AG08395 (cell line): ENCODE data around the gene ETDB.
"Not testable (repeated sequence)": the region's sequence is repeated elsewhere in the genome, so short reads cannot be mapped to it uniquely, and the experiment has no call there.

Source experiments
- DNase-seq: peaks from one replicate; pipeline ENCODE4 v3.0.0; 2012; ENCODE audit warnings: mixed read lengths, low spot score

ETDB gene

DNA sequence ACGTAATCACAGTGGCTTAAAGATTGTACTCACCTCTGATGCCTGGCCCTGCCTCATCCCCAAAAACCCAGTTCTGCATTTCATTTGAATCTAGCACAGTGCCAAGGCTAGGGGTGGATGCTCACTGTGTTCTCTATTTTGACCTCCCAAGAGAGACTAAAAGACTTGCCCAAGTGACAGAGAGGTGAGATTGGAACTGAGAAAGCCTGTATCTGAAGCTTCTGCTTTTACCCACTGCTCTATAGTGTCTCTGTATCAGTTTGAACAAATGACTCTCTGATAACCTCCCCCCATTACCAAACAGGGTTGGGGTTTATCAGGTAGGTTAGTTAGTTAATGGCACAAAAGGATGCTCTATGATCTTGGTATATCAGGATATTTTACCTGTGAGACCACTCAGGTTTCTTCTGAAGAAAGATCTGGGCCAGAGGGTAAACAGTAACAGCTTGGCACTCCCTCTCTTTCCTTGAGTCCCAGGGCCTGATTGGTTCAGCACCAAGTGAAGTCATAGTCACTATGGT, at the start of gene ETDB:
Gene ETDB (minus strand): TSS at position 471 of the 521 bp plus-strand sequence. CDS start 1,265 bp downstream, outside the sequence.
- DNase-seq: not testable (repeated sequence)

DNA sequence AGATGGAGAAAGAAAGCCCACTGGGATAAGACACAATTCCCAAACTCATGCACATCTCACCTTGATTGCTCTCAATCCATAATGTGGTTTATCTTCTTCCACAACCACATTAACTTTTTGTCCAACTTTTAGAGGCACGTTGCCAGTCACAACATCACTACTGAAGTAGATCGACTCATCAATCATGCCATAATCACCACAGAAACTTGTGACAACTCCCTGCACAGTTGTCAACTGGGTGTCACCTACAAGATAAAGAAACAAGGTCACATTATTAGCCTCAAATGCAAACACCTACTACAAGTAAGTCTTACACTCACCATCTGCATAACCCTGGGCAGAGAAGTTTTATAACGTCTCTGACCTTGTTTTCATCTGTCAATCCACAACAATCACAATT, 49.2 kb upstream of the ETDB start:
- not testable (repeated sequence) for DNase-seq

DNA sequence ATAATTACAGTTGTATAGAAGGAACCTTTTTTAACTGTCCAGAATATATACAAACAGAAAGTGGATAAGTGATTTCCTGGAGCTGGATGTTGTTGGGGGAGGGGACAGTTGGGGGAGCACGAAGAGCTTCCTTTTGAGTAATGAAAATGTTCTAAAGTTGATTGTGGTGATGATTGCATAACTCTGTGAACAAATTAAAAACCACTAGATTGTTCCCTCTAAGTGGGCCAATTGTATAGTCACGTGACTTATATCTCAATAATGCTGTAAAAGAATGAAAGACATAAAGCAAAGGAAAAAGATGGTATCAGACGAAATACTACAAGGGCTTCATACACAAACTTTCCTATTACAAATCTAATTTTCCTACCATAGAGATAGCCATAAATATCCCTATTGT, 48.2 kb upstream of the ETDB start:
- DNase-seq: no peak

DNA sequence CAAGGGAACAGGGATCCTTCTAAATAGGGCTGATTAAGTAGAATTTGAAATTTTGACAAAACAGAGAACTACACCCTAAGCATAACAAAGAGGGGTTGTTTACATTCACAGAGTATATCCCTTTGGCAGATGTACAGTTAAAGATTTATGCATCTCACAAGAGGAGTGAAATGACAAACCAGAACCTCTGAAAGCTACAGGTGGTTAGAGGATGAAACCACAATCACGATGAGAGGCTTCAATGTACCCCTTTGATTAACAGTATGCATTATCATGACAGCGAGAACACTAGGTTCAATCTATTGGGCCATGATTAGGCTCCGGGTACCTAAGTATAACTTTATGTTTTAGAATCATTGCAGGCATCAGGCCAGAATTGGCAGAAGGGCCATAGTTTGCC, 34.4 kb upstream of the ETDB start:
- not testable (repeated sequence) for DNase-seq

- DNase-seq: not testable (repeated sequence)
Observed at GRCh38 chrX:135126145-135126544, 5.8 kb upstream of the ETDB start.

DNA sequence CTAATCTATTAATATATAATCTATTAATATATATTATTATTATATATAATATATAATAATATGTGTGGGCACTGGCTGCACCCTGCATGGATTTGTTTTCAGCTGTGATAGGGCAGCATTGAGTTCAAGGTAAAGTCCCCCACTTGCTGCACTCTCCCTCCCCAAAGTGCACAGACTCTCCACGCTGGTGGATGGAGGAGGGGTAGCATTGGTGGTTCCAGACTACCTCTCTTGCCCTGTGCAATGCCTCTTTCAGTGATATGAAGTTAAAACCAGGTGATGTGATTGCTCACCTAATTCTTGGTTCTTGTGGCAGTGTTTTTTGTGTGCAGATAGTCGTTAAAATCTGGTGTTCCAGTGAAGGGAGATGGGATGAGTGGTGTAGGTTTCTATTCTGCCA, 4.3 kb downstream of the ETDB start:
- DNase-seq: not testable (repeated sequence)

GRCh38 chrX:135114392-135114791, 5.9 kb downstream of the ETDB start:
- no peak for DNase-seq

- DNase-seq: no peak
Observed at GRCh38 chrX:135112743-135113142, 7.6 kb downstream of the ETDB start.

DNA sequence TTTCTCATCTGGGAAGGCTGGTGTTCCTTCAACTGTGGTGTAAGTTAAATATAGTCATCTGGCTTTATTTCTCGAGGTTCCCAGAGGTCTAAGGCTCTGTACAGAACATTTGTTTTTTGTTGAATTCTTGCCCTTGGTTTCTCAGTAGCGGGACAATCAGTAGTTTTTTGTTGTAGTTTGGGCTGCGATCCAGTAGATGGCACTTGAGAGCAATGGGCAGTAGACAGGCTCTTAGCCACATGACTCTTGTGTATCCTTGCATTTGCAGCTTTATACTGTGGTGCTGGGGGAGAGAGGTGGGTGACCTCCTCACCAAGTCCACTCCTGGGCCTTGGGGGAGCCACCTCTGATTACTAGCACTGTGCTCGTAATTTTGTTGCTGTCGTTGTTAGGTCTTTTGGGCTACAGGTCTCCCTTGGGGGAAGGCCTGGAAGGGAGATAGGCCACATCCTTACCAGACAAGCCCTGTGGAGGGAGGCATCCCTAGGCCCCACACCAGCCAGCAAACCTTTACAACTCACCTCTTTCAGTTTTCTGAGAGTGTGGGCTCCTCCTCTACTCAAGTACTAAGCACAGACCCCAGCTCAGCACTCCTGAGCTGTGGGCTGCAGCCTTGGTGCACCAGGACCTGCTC, 8.1 kb downstream of the ETDB start:
- DNase-seq: peak; percentile 48

DNA sequence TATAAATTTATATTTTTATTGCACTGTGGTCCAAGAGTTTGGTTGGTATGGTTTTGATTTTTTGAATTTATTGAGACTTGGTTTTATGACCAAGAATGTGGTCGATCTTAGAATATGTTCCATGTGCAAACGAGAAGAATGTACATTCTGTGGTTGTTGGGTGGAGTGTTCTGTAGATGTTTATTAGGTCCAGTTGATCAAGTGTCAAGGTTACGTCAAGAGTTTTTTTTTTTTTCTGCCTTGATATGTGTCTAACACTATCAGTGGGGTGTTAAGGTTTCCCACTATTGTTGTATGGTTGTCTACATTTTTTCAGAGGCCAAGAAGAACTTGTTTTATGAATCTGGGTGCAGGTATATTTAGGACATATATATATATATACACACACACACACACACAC, 10.8 kb downstream of the ETDB start:
- DNase-seq: no peak

DNA sequence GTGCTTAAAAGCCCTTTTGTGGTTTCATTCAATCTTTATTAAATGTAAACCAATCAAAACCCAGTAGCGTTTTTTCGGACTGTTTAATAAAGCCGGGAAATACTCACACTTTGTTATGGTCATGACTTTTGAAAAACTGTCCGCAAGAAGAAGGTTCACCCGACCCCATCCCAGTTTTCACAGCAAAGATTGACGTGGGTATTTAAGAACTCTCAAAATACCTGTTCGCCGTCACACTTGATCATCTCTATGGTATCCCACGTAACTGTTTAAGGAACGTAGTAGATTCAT, 20.9 kb downstream of the ETDB start:
- no peak for DNase-seq

DNA sequence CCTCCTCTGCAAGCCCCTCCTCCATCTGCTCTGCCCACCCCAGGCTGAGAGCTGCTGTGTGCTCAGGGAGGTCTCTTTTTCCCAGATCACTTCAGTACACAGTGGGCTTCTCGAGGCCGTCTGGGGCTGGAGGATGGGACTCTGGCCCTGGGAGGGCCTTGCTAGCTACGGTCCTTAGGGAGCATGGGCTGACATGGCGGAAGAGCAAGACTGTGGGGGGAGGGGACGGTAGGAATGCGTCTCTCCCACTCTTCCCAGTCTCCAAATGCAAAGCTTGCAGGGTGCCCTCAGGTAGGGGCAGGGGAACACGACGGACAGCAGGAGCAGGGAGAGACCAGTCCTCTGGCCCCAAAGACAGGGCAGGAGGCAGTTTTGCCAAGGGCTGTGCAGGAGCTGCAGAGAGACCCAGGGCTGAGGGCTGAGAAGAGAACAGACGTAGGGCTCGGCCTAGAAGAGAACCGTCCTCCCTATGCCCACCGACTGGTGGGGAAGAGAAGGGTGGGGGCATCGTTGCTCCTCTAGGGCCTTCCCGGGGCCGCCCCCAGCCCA, 23.1 kb downstream of the ETDB start:
- not testable (repeated sequence) for DNase-seq

GRCh38 chrX:135095715-135096114, 24.6 kb downstream of the ETDB start:
- DNase-seq: no peak

- DNase-seq: no peak
Observed at GRCh38 chrX:135094726-135095125, 25.6 kb downstream of the ETDB start.

- DNase-seq: no peak
Observed at GRCh38 chrX:135089126-135089525, 31.2 kb downstream of the ETDB start.

DNA sequence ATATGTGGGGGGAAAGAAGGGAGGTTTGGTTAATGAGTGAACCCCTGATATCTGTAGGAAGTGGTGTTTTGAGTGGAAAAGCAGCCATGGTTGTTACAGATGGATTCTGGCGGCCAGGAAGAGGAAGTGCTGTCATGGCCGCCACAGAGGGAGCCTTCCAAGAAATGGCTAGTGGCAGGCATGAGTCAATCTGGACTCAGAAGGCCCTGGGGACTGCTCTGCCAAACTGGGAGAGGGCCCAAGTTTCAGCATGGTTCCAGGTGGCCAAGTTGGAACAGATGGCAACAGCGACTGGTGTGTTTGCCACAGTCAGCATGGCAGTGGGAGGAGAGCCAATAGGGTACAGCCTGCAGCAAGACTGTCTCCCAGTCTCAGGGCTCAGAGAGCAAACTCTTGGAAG, 32.5 kb downstream of the ETDB start:
- DNase-seq: no peak

DNA sequence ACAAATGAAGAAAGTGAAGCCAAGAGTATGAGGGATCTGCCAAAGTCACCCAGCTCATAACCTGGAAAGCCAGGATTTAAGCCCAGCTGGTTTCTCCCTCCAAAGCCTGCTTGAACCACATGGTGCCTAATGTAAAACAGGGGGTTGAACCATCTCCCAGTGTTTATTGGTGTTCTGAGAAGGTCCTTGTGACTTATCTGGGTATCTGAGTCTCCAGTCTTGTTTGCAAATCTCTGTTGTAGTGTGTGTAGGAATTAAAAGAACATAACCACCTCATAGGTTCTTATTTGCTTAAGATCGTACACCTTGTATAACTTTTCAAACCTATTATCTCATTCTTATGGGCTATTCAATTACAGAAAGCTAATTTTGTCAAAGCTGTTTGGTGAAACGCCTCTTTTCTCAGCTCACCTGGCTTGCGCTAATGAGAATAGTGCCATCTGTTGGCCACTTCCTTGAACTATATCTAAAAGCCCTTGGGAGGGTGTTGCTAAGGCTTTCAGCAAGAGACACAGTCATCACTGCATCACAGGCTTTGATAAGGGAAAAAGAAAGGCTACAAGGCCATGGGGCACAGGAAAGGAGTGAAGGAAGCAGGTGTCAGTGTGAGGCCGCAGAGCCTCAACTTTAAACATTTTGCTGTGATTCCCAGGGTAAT, 34.0 kb downstream of the ETDB start:
- peak; percentile 59 for DNase-seq

- DNase-seq: no peak
Observed at GRCh38 chrX:135081693-135082404, 38.5 kb downstream of the ETDB start.
